Neural cell (in vitro differentiated cells): ENCODE results near the gene KRTAP5-4.

Source experiments
- EP300 ChIP-seq: fragments of 450-650 bp; conservative IDR thresholded peaks from 2 replicates; pipeline ENCODE4 v1.6.1; 2014; ENCODE audit warnings: antibody characterized with exemption, mild to moderate bottlenecking, moderate library complexity; ENCODE audit not compliant: poor library complexity, severe bottlenecking
- EZH2 ChIP-seq: fragments of 200-600, 300-800 bp; shearing (Covaris generic), sonication (generic); IDR thresholded peaks from 2 replicates; pipeline ENCODE4 v1.6.1; 2014; ENCODE audit warnings: antibody characterized with exemption, low read length, borderline replicate concordance, mild to moderate bottlenecking; ENCODE audit not compliant: insufficient read depth, poor library complexity, severe bottlenecking
- MXI1 ChIP-seq: fragments of 450-650 bp; conservative IDR thresholded peaks from 2 replicates; pipeline ENCODE4 v1.6.1; 2014; ENCODE audit warnings: antibody characterized with exemption, mild to moderate bottlenecking; ENCODE audit not compliant: poor library complexity, severe bottlenecking
- POLR2AphosphoS5 ChIP-seq: IDR thresholded peaks from 2 replicates; pipeline ENCODE4 v1.6.1; 2012
- TAF1 ChIP-seq: IDR thresholded peaks from 2 replicates; pipeline ENCODE4 v1.6.1; 2012; ENCODE audit warnings: low read depth
- TF ChIP-seq, protein P1 (sequence below): fragments of 450-650 bp; IDR thresholded peaks from 2 replicates; pipeline ENCODE4 v1.5.1; 2014; ENCODE audit warnings: antibody characterized with exemption, mild to moderate bottlenecking, moderate library complexity; ENCODE audit not compliant: poor library complexity, severe bottlenecking
- TF ChIP-seq, protein P2 (sequence below): IDR thresholded peaks from 2 replicates; pipeline ENCODE4 v1.6.1; 2012; ENCODE audit warnings: borderline replicate concordance

DNA sequence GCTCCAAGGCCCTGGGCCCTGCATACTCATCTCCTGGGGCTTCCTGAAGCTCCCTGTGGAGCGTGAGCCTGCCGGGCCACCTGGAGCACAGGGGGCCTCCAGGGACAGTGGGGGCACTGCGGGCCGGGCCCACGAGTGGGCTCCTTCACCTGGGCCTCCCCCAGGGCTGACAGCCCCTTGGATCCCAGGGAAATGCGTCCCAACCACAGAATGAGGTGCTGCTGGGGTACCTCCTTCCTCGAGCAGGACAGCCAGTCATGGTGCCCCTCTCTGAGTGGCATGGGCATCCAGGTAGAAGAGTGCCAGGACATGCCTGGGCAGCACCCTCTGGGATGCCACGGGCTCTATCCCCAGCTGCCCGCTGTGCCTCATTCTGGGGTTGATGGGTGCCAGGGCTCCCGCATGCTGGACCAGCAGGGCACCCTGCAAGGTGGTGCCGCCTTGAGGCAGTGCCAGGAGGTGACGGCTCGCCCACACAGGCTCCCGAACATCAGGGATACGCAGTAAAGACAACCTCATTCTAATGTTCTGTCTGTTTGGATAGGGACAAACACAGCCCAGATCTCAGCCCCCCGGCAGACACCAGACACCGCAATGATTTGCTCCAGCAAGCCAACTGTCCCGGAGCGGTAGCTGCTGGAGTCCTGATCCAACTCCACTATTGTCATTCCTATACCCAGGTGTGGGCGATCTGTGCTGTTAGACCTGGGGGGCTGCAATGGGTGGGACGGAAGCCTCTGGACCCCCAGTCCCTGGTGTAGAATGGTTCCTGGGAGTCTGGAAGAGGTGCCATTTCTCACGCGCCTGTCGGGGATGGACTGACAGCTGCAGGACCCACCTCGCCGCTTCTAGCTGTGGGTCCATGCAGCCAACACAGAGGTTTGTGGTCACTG is 33.5 kb upstream of the KRTAP5-4 start:
- TF ChIP-seq, protein P1, sequence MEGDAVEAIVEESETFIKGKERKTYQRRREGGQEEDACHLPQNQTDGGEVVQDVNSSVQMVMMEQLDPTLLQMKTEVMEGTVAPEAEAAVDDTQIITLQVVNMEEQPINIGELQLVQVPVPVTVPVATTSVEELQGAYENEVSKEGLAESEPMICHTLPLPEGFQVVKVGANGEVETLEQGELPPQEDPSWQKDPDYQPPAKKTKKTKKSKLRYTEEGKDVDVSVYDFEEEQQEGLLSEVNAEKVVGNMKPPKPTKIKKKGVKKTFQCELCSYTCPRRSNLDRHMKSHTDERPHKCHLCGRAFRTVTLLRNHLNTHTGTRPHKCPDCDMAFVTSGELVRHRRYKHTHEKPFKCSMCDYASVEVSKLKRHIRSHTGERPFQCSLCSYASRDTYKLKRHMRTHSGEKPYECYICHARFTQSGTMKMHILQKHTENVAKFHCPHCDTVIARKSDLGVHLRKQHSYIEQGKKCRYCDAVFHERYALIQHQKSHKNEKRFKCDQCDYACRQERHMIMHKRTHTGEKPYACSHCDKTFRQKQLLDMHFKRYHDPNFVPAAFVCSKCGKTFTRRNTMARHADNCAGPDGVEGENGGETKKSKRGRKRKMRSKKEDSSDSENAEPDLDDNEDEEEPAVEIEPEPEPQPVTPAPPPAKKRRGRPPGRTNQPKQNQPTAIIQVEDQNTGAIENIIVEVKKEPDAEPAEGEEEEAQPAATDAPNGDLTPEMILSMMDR = no peak
- no peak for TF ChIP-seq EZH2
- TF ChIP-seq, protein P2, sequence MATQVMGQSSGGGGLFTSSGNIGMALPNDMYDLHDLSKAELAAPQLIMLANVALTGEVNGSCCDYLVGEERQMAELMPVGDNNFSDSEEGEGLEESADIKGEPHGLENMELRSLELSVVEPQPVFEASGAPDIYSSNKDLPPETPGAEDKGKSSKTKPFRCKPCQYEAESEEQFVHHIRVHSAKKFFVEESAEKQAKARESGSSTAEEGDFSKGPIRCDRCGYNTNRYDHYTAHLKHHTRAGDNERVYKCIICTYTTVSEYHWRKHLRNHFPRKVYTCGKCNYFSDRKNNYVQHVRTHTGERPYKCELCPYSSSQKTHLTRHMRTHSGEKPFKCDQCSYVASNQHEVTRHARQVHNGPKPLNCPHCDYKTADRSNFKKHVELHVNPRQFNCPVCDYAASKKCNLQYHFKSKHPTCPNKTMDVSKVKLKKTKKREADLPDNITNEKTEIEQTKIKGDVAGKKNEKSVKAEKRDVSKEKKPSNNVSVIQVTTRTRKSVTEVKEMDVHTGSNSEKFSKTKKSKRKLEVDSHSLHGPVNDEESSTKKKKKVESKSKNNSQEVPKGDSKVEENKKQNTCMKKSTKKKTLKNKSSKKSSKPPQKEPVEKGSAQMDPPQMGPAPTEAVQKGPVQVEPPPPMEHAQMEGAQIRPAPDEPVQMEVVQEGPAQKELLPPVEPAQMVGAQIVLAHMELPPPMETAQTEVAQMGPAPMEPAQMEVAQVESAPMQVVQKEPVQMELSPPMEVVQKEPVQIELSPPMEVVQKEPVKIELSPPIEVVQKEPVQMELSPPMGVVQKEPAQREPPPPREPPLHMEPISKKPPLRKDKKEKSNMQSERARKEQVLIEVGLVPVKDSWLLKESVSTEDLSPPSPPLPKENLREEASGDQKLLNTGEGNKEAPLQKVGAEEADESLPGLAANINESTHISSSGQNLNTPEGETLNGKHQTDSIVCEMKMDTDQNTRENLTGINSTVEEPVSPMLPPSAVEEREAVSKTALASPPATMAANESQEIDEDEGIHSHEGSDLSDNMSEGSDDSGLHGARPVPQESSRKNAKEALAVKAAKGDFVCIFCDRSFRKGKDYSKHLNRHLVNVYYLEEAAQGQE = no peak
- TF ChIP-seq EP300 = no peak
- TF ChIP-seq TAF1 = no peak
- no peak for TF ChIP-seq MXI1
- no peak for TF ChIP-seq POLR2AphosphoS5
